ENCODE results near the gene CST7. TPM values are rescaled to one million over a fixed set of nuclear protein-coding genes. Genes with fewer than 3 reads are reported as not detected.

Gene CST7
- polyA plus RNA-seq, 2 of the 4 experiments (the other 2 are of a cell fraction) = not detected

DNA sequence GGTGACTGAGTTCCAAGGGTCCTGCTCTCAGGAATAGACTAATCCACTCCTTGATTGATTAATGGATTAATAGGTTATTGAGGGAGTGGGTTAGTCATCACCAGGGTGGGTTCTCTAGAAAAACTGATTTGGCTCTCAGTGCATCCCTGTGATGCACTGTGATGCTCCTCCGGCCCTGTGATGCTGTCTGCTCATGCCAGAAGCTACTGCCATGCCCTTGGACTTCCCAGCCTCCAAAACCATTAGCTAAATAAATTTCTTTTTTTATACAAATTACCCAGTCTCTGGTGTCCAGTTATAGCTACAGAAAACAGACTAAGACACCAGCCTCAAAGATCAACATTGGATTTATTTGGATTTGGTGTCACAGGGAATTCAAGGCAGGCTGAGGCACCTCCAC, 40.4 kb upstream of the CST7 start:
- TF ChIP-seq EHMT2 (IDR thresholded peaks at IDR 0.05; ENCODE audit: low read depth) = no peak
- TF ChIP-seq, protein P1, sequence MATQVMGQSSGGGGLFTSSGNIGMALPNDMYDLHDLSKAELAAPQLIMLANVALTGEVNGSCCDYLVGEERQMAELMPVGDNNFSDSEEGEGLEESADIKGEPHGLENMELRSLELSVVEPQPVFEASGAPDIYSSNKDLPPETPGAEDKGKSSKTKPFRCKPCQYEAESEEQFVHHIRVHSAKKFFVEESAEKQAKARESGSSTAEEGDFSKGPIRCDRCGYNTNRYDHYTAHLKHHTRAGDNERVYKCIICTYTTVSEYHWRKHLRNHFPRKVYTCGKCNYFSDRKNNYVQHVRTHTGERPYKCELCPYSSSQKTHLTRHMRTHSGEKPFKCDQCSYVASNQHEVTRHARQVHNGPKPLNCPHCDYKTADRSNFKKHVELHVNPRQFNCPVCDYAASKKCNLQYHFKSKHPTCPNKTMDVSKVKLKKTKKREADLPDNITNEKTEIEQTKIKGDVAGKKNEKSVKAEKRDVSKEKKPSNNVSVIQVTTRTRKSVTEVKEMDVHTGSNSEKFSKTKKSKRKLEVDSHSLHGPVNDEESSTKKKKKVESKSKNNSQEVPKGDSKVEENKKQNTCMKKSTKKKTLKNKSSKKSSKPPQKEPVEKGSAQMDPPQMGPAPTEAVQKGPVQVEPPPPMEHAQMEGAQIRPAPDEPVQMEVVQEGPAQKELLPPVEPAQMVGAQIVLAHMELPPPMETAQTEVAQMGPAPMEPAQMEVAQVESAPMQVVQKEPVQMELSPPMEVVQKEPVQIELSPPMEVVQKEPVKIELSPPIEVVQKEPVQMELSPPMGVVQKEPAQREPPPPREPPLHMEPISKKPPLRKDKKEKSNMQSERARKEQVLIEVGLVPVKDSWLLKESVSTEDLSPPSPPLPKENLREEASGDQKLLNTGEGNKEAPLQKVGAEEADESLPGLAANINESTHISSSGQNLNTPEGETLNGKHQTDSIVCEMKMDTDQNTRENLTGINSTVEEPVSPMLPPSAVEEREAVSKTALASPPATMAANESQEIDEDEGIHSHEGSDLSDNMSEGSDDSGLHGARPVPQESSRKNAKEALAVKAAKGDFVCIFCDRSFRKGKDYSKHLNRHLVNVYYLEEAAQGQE (IDR thresholded peaks at IDR 0.05) = no peak
- CTCF ChIA-PET = interaction anchor here (2.6 kb wide), 1 partner anchor 10 kb away, joined by 15 read pairs; no protein-coding TSS in a partner anchor
- ATAC-seq = no peak

GRCh38 chr20:24909086-24909780, 39.8 kb upstream of the CST7 start:
- peaks cover 20% of the 10 kb centered on the region; the same call in 2 of the 3 replicates for H3K9me3 ChIP-seq
- CTCF ChIA-PET = interaction anchor here (2.6 kb wide), 1 partner anchor 10 kb away, joined by 15 read pairs; no protein-coding TSS in a partner anchor
- ATAC-seq = no peak
- no peak overlapping the region for H3K4me3 ChIP-seq
- no peak for FAIRE-seq
- DNase-seq (ENCODE audit: low read depth in 1 of 2, low spot score in 1 of 2) = peak in 1 of 2 experiments; percentile 1
- 47% methylated on average over 8 of the region's 9 CpGs for WGBS (ENCODE audit: missing lambda C conversion rate)
- POLR2A ChIA-PET = no interaction called here
- no peak overlapping the region for H3K4me2 ChIP-seq
- TF ChIP-seq FOSL2 (IDR thresholded peaks at IDR 0.05) = no peak
- no peak for TF ChIP-seq FOSL2 (CRISPR knock-in tag; IDR thresholded peaks at IDR 0.05)
- TF ChIP-seq NR3C1 (IDR thresholded peaks at IDR 0.05) = no peak
- TF ChIP-seq RNF2 (IDR thresholded peaks at IDR 0.05; ENCODE audit: borderline replicate concordance, low read depth) = no peak
- TF ChIP-seq HOXB5 (CRISPR knock-in tag; IDR thresholded peaks at IDR 0.05) = no peak
- TF ChIP-seq, protein P2, sequence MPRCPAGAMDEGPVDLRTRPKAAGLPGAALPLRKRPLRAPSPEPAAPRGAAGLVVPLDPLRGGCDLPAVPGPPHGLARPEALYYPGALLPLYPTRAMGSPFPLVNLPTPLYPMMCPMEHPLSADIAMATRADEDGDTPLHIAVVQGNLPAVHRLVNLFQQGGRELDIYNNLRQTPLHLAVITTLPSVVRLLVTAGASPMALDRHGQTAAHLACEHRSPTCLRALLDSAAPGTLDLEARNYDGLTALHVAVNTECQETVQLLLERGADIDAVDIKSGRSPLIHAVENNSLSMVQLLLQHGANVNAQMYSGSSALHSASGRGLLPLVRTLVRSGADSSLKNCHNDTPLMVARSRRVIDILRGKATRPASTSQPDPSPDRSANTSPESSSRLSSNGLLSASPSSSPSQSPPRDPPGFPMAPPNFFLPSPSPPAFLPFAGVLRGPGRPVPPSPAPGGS (IDR thresholded peaks at IDR 0.05) = no peak
- no peak for TF ChIP-seq FOSB (CRISPR knock-in tag; IDR thresholded peaks at IDR 0.05)
- no peak for TF ChIP-seq ZC3H11A (IDR thresholded peaks at IDR 0.05)
- TF ChIP-seq RCOR1 (IDR thresholded peaks at IDR 0.05; ENCODE audit: low read depth, low read length) = no peak
- TF ChIP-seq CHD2 (IDR thresholded peaks at IDR 0.05; ENCODE audit: low read length, partially characterized antibody) = no peak
- no peak for TF ChIP-seq NFE2L2 (conservative IDR thresholded peaks at IDR 0.05; ENCODE audit: low read length)
- no peak for TF ChIP-seq TP53 (CRISPR knock-in tag; IDR thresholded peaks at IDR 0.05)
- no peak for TF ChIP-seq JUNB (IDR thresholded peaks at IDR 0.05)
- no peak for TF ChIP-seq FOXS1 (CRISPR knock-in tag; IDR thresholded peaks at IDR 0.05)
- no peak for TF ChIP-seq CBX8 (IDR thresholded peaks at IDR 0.05)
- TF ChIP-seq RARB (CRISPR knock-in tag; IDR thresholded peaks at IDR 0.05) = no peak
- no peak for TF ChIP-seq KDM5A (IDR thresholded peaks at IDR 0.05)
- no peak for TF ChIP-seq NPAS2 (CRISPR knock-in tag; IDR thresholded peaks at IDR 0.05; ENCODE audit: borderline replicate concordance)
- no peak for TF ChIP-seq ELK1 (IDR thresholded peaks at IDR 0.05; ENCODE audit: low read depth, low read length)
- no peaks in the 10 kb centered on the region for H3K4me1 ChIP-seq
- H3K27ac ChIP-seq = no peak overlapping the region

More for the DNA sequence above, 40.4 kb upstream of the CST7 start:
- DNase-seq (ENCODE audit: low read depth in 1 of 2, low spot score in 1 of 2) = no peak
- no peaks in the 10 kb centered on the region for H3K4me1 ChIP-seq
- no peak overlapping the region for H3K4me2 ChIP-seq
- H3K9me3 ChIP-seq = peaks cover 20% of the 10 kb centered on the region; the same call in 2 of the 3 replicates
- WGBS (ENCODE audit: missing lambda C conversion rate) = 0% methylated on average over 1 of the region's 1 CpG
- H3K27ac ChIP-seq = no peak overlapping the region
- FAIRE-seq = no peak
- no peak overlapping the region for H3K4me3 ChIP-seq
- POLR2A ChIA-PET = no interaction called here
